Peyer's patch (tissue), 4 donors: ENCODE measurements around the gene GNG7.

ENCODE experiments used
- CTCF ChIP-seq, 6 experiments: fragments of 450-650 bp in 4 of 6; fragments of 200-600 bp in 2 of 6; sonication (generic) in 1 of 6; IDR thresholded peaks; one replicate each; pipeline ENCODE4 v1.5.1; 2017 to 2019; ENCODE audit warnings: antibody characterized with exemption in 6 of 6, mild to moderate bottlenecking in 3 of 6, moderate library complexity in 1 of 6
- POLR2A ChIP-seq, 2 donors: fragments of 450-650 bp; IDR thresholded peaks; one replicate each; pipeline ENCODE4 v1.5.1; 2017; ENCODE audit warnings: antibody characterized with exemption in 2 of 2, mild to moderate bottlenecking in 2 of 2, moderate library complexity in 2 of 2

DNA sequence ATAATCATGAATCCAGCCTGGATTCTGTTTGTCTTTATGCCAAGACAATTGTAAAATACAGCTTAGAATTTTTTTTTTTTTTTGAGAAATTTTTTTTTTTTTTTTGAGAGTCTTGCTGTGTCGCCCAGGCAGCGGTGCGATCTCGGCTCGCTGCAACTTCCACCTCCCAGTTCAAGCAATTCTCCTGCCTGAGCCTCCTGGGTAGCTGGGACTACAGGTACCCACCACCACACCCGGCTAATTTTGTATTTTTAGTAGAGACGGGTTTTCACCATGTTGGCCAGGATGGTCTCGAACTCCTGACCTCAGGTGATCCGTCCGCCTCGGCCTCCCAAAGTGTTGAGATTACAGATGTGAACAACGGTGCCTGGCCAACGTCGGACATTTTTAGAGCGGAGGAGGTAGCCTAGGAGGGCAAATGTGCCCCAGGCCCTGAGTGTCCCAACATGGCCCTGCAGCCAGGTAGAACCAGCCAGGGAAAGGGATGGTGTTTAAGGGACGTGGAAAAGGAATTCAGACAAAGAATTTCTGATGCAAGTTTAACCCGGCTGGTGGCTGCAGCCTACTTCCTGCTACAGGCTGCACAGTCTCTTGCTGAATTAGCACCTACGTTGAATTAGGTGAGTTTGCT is 89.8 kb downstream of the GNG7 start:
- TF ChIP-seq POLR2A (IDR thresholded peaks at IDR 0.05): no peak
- no peak for TF ChIP-seq CTCF (IDR thresholded peaks at IDR 0.05)
